ENCODE results near the gene ATP6V0C.

GRCh38 chr16:2523801-2524231 is 10.1 kb downstream of the ATP6V0C start:
- TF ChIP-seq CTCF (IDR thresholded peaks at IDR 0.05; ENCODE audit: low read length), result no peak
- no peak for TF ChIP-seq EZH2 (IDR thresholded peaks at IDR 0.05; ENCODE audit: borderline replicate concordance, low read length)

Measured in OCI-LY1 (cell line).